Vagina (tissue), 2 donors: ENCODE measurements around the gene BAZ2B. TPM values are rescaled to one million over a fixed set of nuclear protein-coding genes. Genes with fewer than 3 reads are reported as not detected.

Experiments used
- DNase-seq, 2 donors: peaks; one replicate each; pipeline ENCODE4 v3.0.0-alpha.2; 2017; ENCODE audit errors: extremely low spot score in 2 of 2
- H3K27ac ChIP-seq: fragments of 200-600 bp; sonication (generic); one replicate; pipeline ENCODE4 v1.5.1; 2019
- H3K27me3 ChIP-seq: fragments of 200-600 bp; sonication (generic); one replicate; pipeline ENCODE4 v1.5.1; 2019
- H3K36me3 ChIP-seq, 2 donors: fragments of 200-600 bp; sonication (generic); one replicate each; pipeline ENCODE4 v1.5.1; 2017 to 2019
- H3K4me1 ChIP-seq: fragments of 200-600 bp; sonication (generic); one replicate; pipeline ENCODE4 v1.5.1; 2019
- H3K4me3 ChIP-seq, 2 donors: fragments of 200-600 bp; sonication (generic); 1 replicate in 1 of 2; 2 replicates in 1 of 2; pipeline ENCODE4 v1.5.1; 2016 to 2019
- H3K9me3 ChIP-seq: fragments of 200-600 bp; sonication (generic); one replicate; pipeline ENCODE4 v1.5.1; 2019
- CTCF ChIP-seq, 3 experiments: fragments of 450-650 bp in 2 of 3; fragments of 200-600 bp in 1 of 3; sonication (generic) in 1 of 3; IDR thresholded peaks; one replicate each; pipeline ENCODE4 v1.5.1; 2017 to 2019; ENCODE audit warnings: antibody characterized with exemption in 3 of 3, mild to moderate bottlenecking in 2 of 3, moderate library complexity in 2 of 3
- POLR2A ChIP-seq, 2 donors: fragments of 450-650 bp; IDR thresholded peaks; one replicate each; pipeline ENCODE4 v1.6.1; 2017; ENCODE audit warnings: antibody characterized with exemption in 2 of 2, mild to moderate bottlenecking in 2 of 2, moderate library complexity in 2 of 2
- POLR2AphosphoS5 ChIP-seq, 2 donors: sonication (generic); formaldehyde crosslinking; IDR thresholded peaks; one replicate each; pipeline ENCODE4 v1.9.0; 2017; ENCODE audit warnings: antibody characterized with exemption in 2 of 2, mild to moderate bottlenecking in 2 of 2, low read depth in 1 of 2; ENCODE audit not compliant: insufficient read depth in 1 of 2
- intact Hi-C: fragments of 100-400 bp; cut with DNase I; formaldehyde crosslinking; loops from one replicate; pipeline ENCODE4 v1.15.1; 2023
- total RNA-seq: library from RNA; depleted of rRNA; stranded (reverse); fragments of >200 nt; gene quantifications from one replicate; pipeline ENCODE4 v1.2.3, GENCODE V29; 2016

Gene BAZ2B
- total RNA-seq, 1 donor from 2014 or later, result 90.6 TPM

DNA sequence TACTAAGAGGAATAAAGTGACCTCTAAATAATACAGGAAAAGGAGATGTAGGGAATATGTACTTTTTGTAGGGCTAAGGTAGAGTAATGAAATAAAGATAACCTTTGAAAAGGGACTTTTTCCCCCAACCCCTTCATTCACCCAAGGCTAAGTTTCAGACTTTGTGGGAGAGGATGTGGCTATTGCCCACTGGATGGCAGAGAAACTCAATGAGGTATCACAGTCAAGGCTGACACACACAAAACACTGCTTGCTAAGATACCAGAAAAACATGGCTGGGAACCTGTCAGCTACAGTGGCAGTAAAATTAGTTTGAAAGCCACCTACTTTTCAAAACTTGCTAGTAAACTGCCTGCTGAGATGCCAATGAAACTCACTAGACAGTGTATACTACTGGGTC is 171.0 kb downstream of the BAZ2B start:
- TF ChIP-seq POLR2AphosphoS5 (IDR thresholded peaks at IDR 0.05; ENCODE audit: insufficient read depth in 1 of 2, low read depth in 1 of 2) (no peak), CTCF (IDR thresholded peaks at IDR 0.05) (no peak), POLR2A (IDR thresholded peaks at IDR 0.05) (no peak)
- DNase-seq, result no peak
- intact Hi-C loops, result no loop called here
- Histone ChIP-seq H3K9me3 (no peaks in the 10 kb centered on the region), H3K27ac (no peak overlapping the region), H3K4me1 (no peaks in the 10 kb centered on the region), H3K4me3 (no peak overlapping the region), H3K27me3 (no peaks in the 10 kb centered on the region), H3K36me3 (peaks cover 0 to 47% of the 10 kb centered on the region in 2 donors)

GRCh38 chr2:159444754-159445153 is 171.6 kb downstream of the BAZ2B start:
- no peak for DNase-seq
- Histone ChIP-seq H3K27ac (no peak overlapping the region), H3K4me1 (no peaks in the 10 kb centered on the region), H3K27me3 (no peaks in the 10 kb centered on the region), H3K4me3 (no peak overlapping the region), H3K36me3 (peaks cover 0 to 47% of the 10 kb centered on the region in 2 donors), H3K9me3 (no peaks in the 10 kb centered on the region)
- intact Hi-C loops, result no loop called here
- no peak for TF ChIP-seq CTCF (IDR thresholded peaks at IDR 0.05)
- no peak for TF ChIP-seq POLR2A (IDR thresholded peaks at IDR 0.05)
- TF ChIP-seq POLR2AphosphoS5 (IDR thresholded peaks at IDR 0.05; ENCODE audit: insufficient read depth in 1 of 2, low read depth in 1 of 2), result no peak

DNA sequence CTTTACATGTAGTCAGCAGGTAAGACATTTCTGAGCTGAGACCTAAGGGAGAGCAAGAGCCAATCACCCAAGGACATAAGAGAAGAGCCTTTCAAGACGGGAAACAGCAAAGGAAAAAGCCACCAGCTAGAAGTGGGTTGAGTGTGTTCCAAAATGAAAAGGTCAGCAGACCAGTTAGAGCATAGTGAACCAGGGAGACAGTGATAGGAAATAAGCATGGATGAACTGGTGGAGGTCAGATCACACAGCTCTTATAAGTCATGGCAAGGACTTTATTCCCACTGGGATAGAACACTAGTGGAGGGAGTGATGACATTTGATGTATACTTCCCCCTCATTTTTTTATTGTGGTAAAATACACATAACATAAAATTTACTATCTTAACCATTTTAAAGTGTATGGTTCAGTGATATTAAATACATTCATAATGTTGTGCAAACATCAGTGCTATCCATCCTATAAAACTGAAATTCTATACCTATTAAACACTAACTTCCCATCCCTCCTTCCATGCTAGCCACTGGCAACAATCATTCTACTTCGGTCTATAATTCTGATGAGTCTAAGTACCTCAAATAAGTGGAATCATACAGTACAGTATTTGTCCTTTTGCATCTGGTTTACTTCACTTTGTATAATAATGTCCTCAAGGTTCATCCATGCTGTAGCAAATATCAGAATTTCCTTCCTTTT is 174.0 kb downstream of the BAZ2B start:
- no peaks in the 10 kb centered on the region for H3K4me1 ChIP-seq
- peaks cover 0 to 53% of the 10 kb centered on the region in 2 donors for H3K36me3 ChIP-seq
- DNase-seq, result no peak
- TF ChIP-seq POLR2AphosphoS5 (IDR thresholded peaks at IDR 0.05; ENCODE audit: insufficient read depth in 1 of 2, low read depth in 1 of 2) (no peak), CTCF (IDR thresholded peaks at IDR 0.05) (no peak), POLR2A (IDR thresholded peaks at IDR 0.05) (no peak)
- H3K4me3 ChIP-seq, result no peak overlapping the region
- H3K9me3 ChIP-seq, result no peaks in the 10 kb centered on the region
- H3K27ac ChIP-seq, result no peak overlapping the region
- intact Hi-C loops, result no loop called here
- no peaks in the 10 kb centered on the region for H3K27me3 ChIP-seq

DNA sequence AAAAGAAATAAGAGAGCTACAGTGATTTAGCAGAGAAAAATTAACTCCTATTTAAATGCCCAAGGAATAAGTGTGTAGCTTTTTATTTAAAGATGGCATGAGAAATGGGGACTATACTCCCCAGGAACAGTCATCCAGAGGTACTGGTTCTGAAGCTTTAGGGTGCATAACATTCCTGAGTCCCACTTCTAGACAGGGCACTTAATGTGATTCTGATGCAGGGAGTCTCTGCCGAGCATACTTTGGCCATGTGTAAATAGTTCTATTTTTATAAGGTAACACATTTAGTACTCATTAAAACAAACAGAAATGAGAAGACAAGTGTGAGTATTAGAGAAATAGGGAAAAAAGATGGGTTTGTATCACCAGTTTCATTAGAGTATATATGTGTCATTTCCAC is 175.2 kb downstream of the BAZ2B start:
- H3K36me3 ChIP-seq, result peaks cover 0 to 45% of the 10 kb centered on the region in 2 donors
- no peaks in the 10 kb centered on the region for H3K4me1 ChIP-seq
- no peak for TF ChIP-seq POLR2A (IDR thresholded peaks at IDR 0.05)
- no peak for TF ChIP-seq CTCF (IDR thresholded peaks at IDR 0.05)
- no peak for TF ChIP-seq POLR2AphosphoS5 (IDR thresholded peaks at IDR 0.05; ENCODE audit: insufficient read depth in 1 of 2, low read depth in 1 of 2)

GRCh38 chr2:159439421-159439820 is 176.9 kb downstream of the BAZ2B start:
- H3K27me3 ChIP-seq, result no peaks in the 10 kb centered on the region
- peaks cover 0 to 37% of the 10 kb centered on the region in 2 donors for H3K36me3 ChIP-seq
- no peak for DNase-seq
- TF ChIP-seq CTCF (IDR thresholded peaks at IDR 0.05), result no peak
- TF ChIP-seq POLR2A (IDR thresholded peaks at IDR 0.05), result no peak
- no peak for TF ChIP-seq POLR2AphosphoS5 (IDR thresholded peaks at IDR 0.05; ENCODE audit: insufficient read depth in 1 of 2, low read depth in 1 of 2)
- intact Hi-C loops, result no loop called here
- no peaks in the 10 kb centered on the region for H3K4me1 ChIP-seq
- H3K9me3 ChIP-seq, result no peaks in the 10 kb centered on the region
- H3K4me3 ChIP-seq, result no peak overlapping the region
- H3K27ac ChIP-seq, result no peak overlapping the region

More for the DNA sequence above, 175.2 kb downstream of the BAZ2B start:
- no peak for DNase-seq
- H3K4me3 ChIP-seq, result no peak overlapping the region
- no peaks in the 10 kb centered on the region for H3K9me3 ChIP-seq
- intact Hi-C loops, result no loop called here
- no peak overlapping the region for H3K27ac ChIP-seq
- H3K27me3 ChIP-seq, result no peaks in the 10 kb centered on the region
